ENCODE results near the gene CRYL1.

GRCh38 chr13:20366056-20366455 is 159.6 kb downstream of the CRYL1 start:
- no peak for TF ChIP-seq CTCF (IDR thresholded peaks at IDR 0.05)
- no peak for TF ChIP-seq EZH2 (IDR thresholded peaks at IDR 0.05)

Measured in neural progenitor cell (in vitro differentiated cells).